Measurements from ENCODE around the gene PIK3AP1.
A peak's percentile ranks its signal among the peaks of the same experiment; 100 is the strongest.

PIK3AP1 gene

GRCh38 chr10:96765406-96766240 is 45.3 kb upstream of the PIK3AP1 start:
- Histone ChIP-seq H4K20me1 (ENCODE audit: insufficient read depth, low read length) (no peaks in the 10 kb centered on the region), H3K4me2 (ENCODE audit: low read depth, low read length) (no peak overlapping the region), H3K27ac (ENCODE audit: low read length) (no peak overlapping the region), H3K79me2 (ENCODE audit: low read length) (no peaks in the 10 kb centered on the region), H3K9me2 (replicated peaks; ENCODE audit: insufficient read depth, low read length) (no peaks in the 10 kb centered on the region), H3K9ac (ENCODE audit: low read length) (no peak overlapping the region), H3K4me3 (ENCODE audit: low read length) (no peak overlapping the region), H2AFZ (ENCODE audit: low read length) (no peak overlapping the region; the same call in 1 of the 2 replicates), H3K36me3 (replicated peaks; ENCODE audit: insufficient read depth, low read length) (no peaks in the 10 kb centered on the region), H3K27me3 (replicated peaks; ENCODE audit: insufficient read depth, low read length) (no peaks in the 10 kb centered on the region), H3K9me3 (replicated peaks; ENCODE audit: insufficient read depth, low read length) (no peaks in the 10 kb centered on the region), H3F3A (ENCODE audit: insufficient read depth, low read length) (no peaks in the 10 kb centered on the region), H3K4me1 (ENCODE audit: low read length) (no peaks in the 10 kb centered on the region)
- DNase-seq, result peak; percentile 65
- TF ChIP-seq EZH2 (optimal IDR thresholded peaks at IDR 0.05; ENCODE audit: low read depth, low read length) (no peak), EZH2phosphoT487 (IDR thresholded peaks at IDR 0.05; ENCODE audit: low read length) (no peak)
- TF ChIP-seq, protein P1, sequence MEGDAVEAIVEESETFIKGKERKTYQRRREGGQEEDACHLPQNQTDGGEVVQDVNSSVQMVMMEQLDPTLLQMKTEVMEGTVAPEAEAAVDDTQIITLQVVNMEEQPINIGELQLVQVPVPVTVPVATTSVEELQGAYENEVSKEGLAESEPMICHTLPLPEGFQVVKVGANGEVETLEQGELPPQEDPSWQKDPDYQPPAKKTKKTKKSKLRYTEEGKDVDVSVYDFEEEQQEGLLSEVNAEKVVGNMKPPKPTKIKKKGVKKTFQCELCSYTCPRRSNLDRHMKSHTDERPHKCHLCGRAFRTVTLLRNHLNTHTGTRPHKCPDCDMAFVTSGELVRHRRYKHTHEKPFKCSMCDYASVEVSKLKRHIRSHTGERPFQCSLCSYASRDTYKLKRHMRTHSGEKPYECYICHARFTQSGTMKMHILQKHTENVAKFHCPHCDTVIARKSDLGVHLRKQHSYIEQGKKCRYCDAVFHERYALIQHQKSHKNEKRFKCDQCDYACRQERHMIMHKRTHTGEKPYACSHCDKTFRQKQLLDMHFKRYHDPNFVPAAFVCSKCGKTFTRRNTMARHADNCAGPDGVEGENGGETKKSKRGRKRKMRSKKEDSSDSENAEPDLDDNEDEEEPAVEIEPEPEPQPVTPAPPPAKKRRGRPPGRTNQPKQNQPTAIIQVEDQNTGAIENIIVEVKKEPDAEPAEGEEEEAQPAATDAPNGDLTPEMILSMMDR (IDR thresholded peaks at IDR 0.05; ENCODE audit: low read length), result peak; percentile 93

DNA sequence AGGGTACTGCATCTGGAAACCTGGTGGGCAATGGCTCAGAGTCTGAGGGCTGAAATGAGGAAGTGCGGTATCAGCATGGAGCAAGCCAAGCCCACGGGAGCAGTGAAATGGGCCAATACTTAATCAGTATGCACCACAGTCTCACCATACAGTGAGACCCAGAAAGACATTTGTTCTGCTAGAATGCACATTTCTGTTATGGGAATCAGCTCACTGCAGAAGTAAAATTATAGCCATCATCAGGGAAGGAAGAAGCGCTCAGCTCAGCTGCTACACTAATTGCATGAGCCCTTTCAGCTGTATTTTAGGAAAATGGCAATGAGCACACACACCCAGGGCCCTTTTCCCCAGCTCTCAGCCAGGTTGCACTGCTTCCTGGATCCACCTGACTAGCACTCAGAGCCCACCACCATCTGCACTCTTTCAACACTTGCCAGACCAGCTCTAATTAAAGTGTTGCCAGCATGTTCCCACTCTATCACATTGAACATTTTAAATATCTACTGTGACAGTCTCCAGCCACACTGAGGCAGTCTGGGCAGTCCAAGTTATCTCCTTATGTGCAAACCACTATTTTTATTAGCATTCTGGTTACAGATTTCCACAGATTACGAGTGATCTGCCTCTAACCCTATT is 44.2 kb upstream of the PIK3AP1 start:
- Histone ChIP-seq H3K36me3 (replicated peaks; ENCODE audit: insufficient read depth, low read length) (no peaks in the 10 kb centered on the region), H3K79me2 (ENCODE audit: low read length) (no peaks in the 10 kb centered on the region), H4K20me1 (ENCODE audit: insufficient read depth, low read length) (no peaks in the 10 kb centered on the region), H3K9me3 (replicated peaks; ENCODE audit: insufficient read depth, low read length) (no peaks in the 10 kb centered on the region), H3K27ac (ENCODE audit: low read length) (no peak overlapping the region), H3K9ac (ENCODE audit: low read length) (no peak overlapping the region), H2AFZ (ENCODE audit: low read length) (no peak overlapping the region), H3F3A (ENCODE audit: insufficient read depth, low read length) (no peaks in the 10 kb centered on the region), H3K4me2 (ENCODE audit: low read depth, low read length) (no peak overlapping the region), H3K27me3 (replicated peaks; ENCODE audit: insufficient read depth, low read length) (no peaks in the 10 kb centered on the region), H3K4me3 (ENCODE audit: low read length) (no peak overlapping the region), H3K9me2 (replicated peaks; ENCODE audit: insufficient read depth, low read length) (no peaks in the 10 kb centered on the region), H3K4me1 (ENCODE audit: low read length) (no peaks in the 10 kb centered on the region)
- TF ChIP-seq EZH2 (optimal IDR thresholded peaks at IDR 0.05; ENCODE audit: low read depth, low read length) (no peak), EZH2phosphoT487 (IDR thresholded peaks at IDR 0.05; ENCODE audit: low read length) (no peak)
- TF ChIP-seq, protein P1 (IDR thresholded peaks at IDR 0.05; ENCODE audit: low read length), result no peak
- DNase-seq, result no peak

GRCh38 chr10:96758423-96758822 is 38.1 kb upstream of the PIK3AP1 start:
- Histone ChIP-seq H2AFZ (ENCODE audit: low read length) (no peak overlapping the region), H3K27me3 (replicated peaks; ENCODE audit: insufficient read depth, low read length) (no peaks in the 10 kb centered on the region), H3K9ac (ENCODE audit: low read length) (no peak overlapping the region), H3K9me3 (replicated peaks; ENCODE audit: insufficient read depth, low read length) (no peaks in the 10 kb centered on the region), H3K9me2 (replicated peaks; ENCODE audit: insufficient read depth, low read length) (no peaks in the 10 kb centered on the region), H3K27ac (ENCODE audit: low read length) (peak overlapping the region; percentile 41; the same call in 1 of the 2 replicates), H3F3A (ENCODE audit: insufficient read depth, low read length) (peaks cover 9% of the 10 kb centered on the region), H3K4me2 (ENCODE audit: low read depth, low read length) (peak overlapping the region; percentile 28), H3K4me1 (ENCODE audit: low read length) (peaks cover 23% of the 10 kb centered on the region), H3K79me2 (ENCODE audit: low read length) (no peaks in the 10 kb centered on the region), H3K4me3 (ENCODE audit: low read length) (no peak overlapping the region), H3K36me3 (replicated peaks; ENCODE audit: insufficient read depth, low read length) (no peaks in the 10 kb centered on the region), H4K20me1 (ENCODE audit: insufficient read depth, low read length) (no peaks in the 10 kb centered on the region)
- peak; percentile 86 for DNase-seq
- no peak for TF ChIP-seq EZH2 (optimal IDR thresholded peaks at IDR 0.05; ENCODE audit: low read depth, low read length)
- TF ChIP-seq EZH2phosphoT487 (IDR thresholded peaks at IDR 0.05; ENCODE audit: low read length), result no peak
- TF ChIP-seq, protein P1 (IDR thresholded peaks at IDR 0.05; ENCODE audit: low read length), result no peak
